GM18507 (cell line): ENCODE results near the gene SEMA4D.
"Not testable (repeated sequence)": the region's sequence is repeated elsewhere in the genome, so short reads cannot be mapped to it uniquely, and the experiment has no call there.

Source experiments
- DNase-seq: peaks from one replicate; pipeline ENCODE4 v3.0.0; 2011; ENCODE audit warnings: low read depth; ENCODE audit not compliant: insufficient read length; ENCODE audit errors: extremely low spot score
- FAIRE-seq: peaks from 2 replicates; lab custom pipeline; 2011; peaks lifted over from hg19 to GRCh38; lab: Jason Lieb, UNC

Gene SEMA4D

DNA sequence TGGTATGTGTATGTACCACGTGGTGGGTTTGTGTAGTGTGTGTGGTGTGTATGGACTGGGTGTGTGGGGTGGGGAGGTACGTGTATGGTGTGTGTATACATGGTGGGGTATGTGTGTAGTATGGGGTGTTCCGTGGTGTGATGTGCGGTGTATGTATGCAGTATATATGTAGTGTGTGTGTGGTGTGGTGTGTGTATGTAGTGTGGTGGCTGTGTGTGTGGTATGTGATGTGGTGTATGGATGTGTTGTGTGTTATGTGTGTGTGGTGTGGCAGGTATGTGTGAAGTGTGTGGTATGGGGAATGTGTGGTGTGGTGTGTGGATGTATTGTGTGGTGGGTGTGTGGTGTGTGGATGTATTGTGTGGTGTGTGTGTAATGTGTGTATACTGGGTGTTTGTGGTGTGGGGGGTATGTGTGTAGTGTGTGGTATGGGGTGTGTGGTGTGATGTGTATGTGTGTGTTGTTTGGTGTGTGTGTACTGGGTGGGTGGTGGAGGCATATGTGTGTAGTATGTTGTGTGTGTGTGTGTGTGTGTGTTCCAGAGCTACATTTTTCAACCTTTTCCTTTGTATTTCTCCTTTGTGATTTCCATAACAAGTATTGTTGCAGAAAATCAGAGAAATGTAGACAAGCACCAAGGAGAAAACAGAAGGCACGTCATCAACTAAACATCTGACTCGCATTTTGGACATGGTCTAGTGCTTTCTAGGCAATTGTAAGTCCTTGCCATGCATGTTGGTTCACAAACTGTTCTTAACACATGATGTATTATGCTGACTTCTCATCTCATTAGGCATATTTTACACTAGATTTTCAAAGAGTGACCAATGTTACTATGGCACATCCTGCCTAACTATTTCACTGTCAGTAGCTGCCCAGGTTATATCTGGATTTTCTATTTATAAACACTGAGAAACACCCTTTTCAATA is 13.2 kb downstream of the SEMA4D start:
- DNase-seq (no peak), FAIRE-seq (peak; percentile 86)

DNA sequence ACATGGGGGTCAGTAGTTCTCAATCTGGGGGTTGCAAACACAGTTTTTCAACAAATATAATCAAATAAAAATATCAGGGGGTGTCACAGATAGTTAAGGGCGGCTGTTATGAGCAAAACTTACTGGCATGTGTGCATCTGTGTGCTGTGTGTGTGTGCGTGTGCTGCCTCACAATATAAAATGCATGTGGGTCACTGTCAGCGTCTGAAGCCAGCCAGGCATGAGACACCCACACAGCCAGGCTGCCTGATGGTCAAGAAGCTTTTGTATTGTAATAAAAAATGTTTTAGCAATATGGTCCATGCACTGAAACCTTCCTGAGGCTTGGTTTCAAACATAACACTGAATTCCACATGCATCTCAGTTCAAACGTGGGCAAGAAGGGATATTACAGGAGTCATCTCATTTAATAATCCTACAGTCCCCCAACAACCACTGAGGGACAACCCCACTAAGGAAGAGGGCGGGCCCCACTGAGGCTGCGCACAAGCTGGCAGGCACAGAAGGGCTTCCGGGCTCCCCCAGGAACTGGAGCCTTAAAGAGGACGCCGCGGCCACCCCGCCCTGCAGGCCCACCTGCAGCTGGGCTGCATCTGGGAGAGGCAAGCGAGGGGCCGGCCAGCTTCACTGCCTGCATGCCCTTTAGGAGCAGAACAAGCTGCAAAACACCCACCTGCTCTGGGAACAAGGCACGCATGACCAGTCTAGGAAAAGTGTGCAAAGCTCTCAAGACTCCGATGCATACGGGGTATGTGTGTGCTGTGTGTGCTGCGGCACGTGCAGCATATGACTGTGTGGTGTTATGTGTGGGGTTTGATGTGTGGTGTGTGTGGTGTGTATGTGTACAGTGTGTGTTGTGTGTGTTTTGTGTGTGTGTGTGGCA is 14.1 kb downstream of the SEMA4D start:
- FAIRE-seq (peak; percentile 67), DNase-seq (no peak)

DNA sequence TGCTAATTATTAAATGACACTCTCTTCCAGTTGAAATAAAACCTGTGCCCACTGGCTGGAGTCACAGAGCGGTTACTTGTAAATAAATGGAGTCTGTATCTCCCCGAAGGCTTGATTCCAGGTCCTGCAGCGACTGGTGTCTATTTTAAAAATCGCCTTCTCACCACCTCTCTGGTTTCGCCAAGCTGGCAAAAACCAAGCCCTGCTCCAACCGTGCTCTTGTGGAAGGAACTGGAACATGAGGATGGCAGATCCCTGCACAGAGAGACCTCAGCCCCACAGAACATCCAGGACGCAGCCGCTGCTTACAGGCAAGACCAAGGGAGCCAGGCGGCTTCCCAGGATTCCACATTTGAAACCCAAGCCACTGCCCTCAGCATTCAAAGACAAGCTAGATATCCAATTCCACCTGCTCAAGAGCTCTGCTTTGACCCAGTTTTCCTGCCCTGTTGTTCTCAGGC is 15.0 kb downstream of the SEMA4D start:
- DNase-seq (no peak), FAIRE-seq (no peak)

DNA sequence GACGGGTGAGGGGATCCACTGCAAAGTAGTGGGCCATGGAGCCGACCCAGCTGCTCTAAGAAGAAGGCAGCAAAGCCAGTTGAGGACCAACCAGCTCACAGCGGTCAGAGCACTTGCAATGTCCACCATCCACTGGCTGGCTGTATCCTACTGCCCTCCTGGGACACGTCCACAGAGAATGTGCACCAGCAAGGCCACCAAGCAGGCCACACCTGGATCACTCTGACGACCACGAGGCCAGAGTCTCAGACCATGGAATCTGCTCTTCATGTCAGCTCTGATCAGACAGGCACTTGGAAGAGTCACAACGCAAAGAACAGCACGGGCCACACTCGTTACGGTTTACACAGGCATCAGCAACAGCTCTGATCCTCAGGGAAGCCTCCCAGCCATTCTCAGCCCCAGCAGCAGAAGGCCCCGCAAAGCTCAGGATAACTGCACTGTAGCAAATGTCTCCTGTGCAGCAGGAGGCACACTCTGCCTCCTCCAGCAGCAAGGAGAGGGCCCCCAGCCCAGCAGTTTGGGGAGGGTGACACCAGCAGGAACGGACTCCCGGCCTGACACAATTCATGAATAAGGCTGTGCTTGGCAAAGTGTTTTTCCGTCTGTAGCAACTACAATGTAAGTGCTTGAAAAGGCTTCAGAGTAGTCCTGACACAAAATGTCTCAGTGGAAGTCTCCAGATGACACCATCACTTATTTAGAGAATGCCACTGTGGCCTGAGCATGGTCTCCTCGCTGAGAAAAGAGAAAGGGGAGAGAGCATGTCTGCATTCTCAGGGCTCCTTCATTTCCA is 15.7 kb downstream of the SEMA4D start:
- no peak for FAIRE-seq
- DNase-seq = no peak

DNA sequence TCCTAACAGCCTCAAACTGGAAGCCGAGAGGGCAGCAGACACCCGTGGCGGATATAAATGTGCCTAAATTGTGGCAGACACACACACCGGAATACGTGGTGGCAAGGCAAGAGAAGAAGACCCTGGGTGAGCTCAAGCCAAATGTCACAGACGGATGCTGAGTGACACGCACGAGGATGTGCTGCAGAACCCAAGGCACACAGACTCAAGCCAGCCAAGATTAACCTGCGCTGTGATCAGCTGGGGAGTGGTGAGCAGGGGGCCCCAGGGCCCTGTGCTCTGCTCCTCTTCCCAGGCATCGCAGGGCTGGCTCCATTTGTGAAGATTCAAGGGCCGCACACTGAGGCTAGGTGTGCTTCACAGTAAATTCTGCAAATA is 16.4 kb downstream of the SEMA4D start:
- DNase-seq (no peak), FAIRE-seq (no peak)

DNA sequence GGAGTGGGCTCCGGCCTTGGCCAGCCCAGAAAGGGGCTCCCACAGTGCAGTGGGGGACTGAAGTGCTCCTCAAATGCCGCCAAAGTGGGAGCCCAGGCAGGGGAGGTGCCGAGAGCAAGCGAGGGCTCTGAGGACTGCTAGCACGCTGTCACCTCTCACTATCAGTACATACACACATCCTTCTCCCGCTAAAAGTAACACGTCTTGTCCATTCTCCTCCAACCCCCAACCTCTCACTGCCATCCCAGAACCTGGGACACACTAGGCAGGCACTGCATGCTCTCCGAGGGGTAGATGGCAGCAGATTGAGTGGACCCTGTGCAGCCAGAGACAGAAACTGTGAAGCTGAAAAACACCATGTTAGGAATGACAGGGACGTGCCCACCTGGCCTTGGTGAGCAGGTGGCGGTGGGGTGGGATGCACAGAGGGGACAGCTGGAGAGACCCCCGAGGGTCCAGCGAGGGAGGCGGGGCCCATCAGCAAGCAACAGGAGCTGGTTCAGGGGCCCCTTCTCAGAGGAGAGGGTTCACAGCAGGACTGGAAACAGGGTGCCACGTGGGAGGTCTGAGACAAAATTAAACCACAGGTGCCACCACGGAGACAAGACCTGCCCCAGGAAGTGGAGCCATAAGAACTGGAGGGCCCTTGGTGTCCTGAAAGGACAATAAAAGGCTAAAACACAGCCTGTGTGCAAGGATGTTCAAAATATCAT is 16.9 kb downstream of the SEMA4D start:
- FAIRE-seq (no peak), DNase-seq (no peak)

DNA sequence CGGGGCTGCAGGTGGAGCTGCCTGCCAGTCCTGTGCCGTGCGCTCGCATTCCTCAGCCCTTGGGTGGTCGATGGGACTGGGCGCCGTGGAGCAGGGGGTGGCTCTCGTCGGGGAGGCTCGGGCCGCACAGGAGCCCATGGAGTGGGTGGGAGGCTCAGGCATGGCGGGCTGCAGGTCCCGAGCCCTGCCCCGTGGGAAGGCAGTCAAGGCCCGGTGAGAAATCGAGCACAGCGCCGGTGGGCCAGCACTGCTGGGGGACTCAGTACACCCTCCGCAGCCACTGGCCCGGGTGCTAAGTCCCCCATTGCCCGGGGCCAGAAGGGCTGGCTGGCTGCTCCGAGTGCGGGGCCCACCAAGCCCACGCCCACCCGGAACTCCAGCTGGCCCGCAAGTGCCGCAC is 17.5 kb downstream of the SEMA4D start:
- DNase-seq, FAIRE-seq: not testable (repeated sequence)

DNA sequence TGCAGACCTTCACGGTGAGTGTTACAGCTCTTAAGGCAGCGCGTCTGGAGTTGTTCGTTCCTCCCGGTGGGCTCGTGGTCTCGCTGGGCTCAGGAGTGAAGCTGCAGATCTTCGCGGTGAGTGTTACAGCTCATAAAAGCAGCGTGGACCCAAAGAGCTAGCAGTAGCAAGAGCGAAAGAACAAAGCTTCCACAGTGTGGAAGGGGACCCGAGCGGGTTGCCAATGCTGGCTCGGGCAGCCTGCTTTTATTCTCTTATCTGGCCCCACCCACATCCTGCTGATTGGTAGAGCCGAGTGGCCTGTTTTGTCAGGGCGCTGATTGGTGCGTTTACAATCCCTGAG is 18.3 kb downstream of the SEMA4D start:
- FAIRE-seq, DNase-seq: not testable (repeated sequence)

DNA sequence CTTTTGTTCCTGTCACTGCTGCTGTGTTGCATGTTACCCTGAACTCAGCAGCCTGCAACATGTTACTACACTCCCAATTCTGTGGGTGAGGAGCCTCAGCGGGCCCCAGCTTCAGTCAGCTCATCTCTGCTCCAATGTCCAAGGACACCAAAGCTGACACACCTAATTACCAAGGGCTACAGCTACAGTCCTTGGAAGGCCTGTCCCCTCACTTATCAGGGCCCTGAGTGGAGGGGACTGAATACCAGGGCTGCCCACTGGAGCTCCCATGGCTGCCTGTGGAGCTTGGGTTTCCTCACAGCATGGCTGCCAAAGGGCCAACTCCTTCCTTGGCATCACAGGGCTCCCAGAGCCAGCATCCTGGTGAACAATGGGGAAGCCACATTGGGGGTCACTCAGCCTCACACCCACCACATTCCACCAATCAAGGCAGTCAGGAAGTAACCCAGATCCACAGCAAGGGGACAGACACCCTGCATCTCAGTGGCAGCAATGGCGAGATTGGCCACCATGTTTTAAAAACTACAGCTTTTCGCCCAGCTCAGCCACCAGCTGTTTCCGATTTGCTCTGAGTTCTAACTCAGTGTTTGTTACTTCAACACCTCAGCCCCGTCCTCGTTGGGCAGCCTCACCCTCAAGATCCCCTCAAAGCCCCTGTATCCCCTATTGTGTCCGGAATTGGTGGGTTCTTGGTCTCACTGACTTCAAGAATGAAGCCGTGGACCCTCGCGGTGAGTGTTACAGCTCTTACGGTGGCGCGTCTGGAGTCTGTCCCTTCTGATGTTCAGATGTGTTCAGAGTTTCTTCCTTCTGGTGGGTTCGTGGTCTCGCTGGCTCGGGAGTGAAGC is 18.9 kb downstream of the SEMA4D start:
- FAIRE-seq (no peak), DNase-seq (no peak)

DNA sequence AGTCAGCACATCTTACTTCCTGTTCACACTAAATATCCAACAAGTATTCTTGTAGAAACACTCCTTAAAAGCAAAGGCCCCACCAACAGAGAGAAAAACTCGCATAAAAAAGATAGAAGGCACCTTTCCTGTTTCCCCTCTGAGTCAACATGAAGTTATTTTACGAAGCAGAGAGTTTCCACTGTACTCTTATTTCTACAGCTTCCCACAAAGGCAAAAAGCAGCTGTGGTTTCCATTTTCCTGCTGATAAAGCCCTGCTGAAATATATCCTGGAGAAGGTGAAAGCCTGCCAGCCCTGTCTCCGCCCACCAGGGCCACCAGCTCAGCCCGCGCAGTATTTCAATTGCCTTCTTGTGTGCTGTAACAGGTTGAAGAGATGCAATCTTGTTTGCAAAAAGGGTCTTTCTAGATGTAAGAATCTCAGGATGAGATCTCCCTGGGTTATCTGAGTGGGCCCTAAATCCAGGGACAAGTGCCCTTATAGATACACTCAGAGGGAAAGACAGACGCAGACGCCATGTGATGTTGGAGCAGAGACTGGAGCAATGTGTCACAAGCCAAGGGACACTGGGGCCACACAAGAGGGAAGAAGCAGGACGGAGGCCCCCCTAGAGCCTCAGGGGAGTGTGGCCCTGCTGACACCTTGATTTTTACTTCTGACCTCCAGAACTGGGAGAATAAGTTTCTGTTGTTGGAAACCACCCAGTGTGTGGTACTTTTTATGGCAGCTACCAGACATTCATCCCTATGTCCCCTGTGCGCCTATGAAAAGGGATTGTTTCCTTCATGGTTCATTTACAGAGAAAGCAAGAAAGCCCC is 19.9 kb downstream of the SEMA4D start:
- DNase-seq (no peak), FAIRE-seq (no peak)

DNA sequence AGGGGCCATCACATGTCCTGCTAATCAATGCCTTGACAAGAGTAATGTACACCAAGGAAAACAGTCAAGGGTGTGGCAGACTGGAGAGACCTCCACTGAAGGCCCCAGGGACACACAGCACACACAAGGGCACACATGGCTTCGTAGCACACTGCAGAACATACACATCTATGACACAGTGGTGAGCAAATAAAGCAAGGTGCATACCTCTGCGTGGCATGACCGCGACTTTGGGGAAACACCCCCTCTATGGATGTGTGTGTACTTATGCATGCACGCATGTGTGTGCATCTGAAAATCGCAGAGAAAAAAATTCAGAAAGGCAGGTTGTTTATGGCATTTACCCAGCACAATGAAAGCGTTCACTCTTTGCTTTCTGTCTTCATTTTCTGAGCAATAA is 20.5 kb downstream of the SEMA4D start:
- DNase-seq = no peak
- FAIRE-seq = no peak

DNA sequence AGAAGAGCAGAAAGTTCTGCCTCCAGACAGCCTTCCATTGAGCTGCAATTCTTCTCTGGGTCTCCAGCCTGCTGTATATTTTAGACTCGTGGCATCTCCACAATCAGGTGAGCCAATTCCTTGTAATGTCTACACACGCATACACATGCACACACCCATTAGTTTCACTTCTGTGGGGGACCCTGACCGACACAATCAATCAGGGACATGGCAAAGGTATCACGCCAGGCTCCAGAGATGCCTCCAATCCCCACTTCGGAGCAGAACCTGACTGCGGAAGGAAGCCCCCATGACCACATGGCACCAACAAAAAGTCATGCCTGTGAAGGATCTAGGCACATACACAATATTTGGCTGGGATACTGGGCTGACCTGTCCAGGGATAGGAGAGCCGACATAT is 21.4 kb downstream of the SEMA4D start:
- no peak for FAIRE-seq
- DNase-seq = no peak

DNA sequence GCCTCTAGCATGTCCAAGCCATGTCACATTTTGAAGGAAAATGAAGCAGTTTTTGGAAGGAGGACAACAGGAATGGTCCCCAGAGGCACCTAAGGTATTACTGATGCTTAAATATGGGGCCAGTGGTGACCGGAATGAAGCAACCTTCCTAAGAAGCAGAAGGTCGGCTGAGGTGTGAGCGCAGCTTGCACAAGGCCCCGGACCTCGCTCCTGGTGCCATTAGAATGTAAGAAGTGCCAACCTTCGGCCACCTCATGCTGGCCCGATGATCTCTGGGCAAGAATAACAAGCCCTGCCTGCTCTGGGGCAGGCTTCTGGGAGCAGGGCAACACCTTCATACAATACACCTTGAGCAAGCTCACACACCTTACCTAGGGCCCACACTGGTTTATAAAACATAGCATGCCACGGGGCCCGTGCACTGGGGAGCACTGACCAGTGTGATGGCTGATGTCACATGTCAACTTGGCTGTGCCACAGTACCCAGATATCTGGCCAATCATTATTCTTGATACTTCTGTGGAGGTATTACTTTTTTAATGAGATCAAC is 21.9 kb downstream of the SEMA4D start:
- FAIRE-seq = no peak
- no peak for DNase-seq

DNA sequence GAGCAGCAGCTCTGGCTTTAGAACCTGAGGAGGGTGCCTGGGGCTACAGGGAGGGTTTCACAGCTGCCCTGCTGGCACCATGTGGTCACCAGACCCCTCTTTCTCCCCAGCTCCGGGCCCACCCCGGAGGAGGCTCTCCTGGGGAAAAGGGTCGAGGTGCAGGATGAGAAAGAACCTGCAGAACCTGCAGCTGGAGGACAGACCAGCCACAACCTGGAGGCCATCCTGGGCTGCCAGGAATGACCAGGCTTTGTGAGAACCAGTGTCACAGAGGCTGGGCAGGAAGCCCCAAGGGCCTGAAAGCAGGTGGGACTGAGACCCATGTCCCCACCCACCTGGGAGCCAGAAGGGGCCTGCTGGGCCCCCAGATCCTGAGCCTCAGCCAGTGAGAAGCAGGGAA is 23.0 kb downstream of the SEMA4D start:
- no peak for FAIRE-seq

DNA sequence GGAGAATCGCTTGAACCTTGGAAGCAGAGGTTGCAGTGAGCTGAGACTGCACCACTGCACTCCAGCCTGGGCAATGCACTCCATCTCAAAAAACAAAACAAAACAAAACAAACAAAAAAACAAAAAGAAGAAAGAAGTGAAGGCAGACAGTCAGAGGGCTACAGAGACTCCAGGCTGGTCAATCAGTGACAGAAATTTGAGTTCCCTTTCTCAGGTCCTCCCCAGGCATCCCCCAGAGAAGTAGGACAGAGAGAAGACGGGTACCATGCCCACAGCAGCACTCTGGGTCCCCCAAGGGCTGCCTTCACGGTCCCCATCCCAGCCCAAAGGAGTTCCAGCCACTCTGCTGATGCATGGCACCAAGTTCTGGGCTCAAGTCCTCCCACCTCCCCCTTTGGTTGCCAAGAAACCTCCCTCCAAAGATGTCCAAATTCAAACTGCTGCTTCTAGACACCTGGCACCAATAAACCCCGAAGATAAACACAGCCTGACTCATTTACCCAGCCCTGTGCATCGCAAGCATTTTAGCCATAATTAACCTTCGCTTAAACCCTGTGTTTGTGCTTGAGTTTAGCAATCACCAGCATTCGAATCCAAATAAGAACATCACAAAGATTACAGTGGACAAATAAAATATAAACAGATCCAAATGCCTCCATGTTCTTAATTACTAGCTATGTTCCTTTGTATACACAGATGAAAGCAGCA is 24.0 kb downstream of the SEMA4D start:
- peak; percentile 76 for FAIRE-seq

More for the DNA sequence above, 23.0 kb downstream of the SEMA4D start:
- no peak for DNase-seq

DNA sequence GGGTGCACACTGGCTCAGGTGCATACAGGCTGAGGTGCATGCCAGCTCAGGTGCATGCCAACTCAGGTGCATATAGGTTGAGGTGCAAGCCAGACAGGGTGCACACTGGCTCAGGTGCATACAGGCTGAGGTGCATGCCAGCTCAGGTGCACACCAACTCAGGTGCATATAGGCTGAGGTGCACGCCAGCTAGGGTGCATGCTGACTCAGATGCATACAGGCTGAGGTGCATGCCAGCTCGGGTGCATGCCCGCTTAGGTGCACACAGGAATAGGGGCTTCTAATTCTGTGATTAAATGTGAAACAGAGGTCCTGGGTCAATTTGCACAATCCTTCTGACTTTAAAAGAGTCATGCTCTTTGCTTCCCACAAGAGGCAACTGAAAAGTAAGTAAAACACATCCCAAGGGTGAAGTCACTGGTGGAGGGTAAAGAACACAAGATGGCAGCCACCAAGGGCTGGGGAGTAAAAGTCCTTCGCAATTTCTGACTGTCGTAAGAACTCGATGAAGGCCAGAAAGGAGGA is 26.1 kb downstream of the SEMA4D start:
- not testable (repeated sequence) for FAIRE-seq, DNase-seq

More for the DNA sequence above, 24.0 kb downstream of the SEMA4D start:
- no peak for DNase-seq
